22Rv1 (cell line): Measurements from ENCODE around the gene YAE1.

ENCODE experiments used
- CTCF ChIP-seq: fragments of 450-650 bp; IDR thresholded peaks from 2 replicates; pipeline ENCODE4 v1.5.1; 2017; ENCODE audit warnings: mild to moderate bottlenecking
- ZFX ChIP-seq: fragments of 450-650 bp; IDR thresholded peaks from 2 replicates; pipeline ENCODE4 v1.6.1; 2017; ENCODE audit warnings: antibody characterized with exemption, borderline replicate concordance

DNA sequence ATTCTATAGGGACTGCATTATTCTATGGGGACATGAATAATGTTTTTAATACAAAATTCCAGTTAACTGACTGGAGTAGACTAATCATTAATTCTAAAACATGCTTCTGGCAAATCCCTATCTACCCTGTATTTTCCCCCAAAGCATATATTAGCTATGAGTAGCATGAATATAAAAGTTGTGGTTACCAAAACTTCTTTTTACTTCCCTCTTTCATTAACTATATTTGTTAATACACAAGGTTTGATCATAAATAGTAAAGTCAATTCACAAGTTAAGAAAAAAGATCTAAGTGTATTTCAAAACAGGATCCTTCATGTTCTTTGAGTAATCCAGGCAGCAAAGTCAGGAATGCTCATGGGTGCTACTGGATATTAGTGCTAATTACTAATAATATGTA lies 54.3 kb downstream of the YAE1 start:
- no peak for TF ChIP-seq CTCF
- no peak for TF ChIP-seq ZFX
